RWPE2 (cell line): ENCODE data around the gene ARHGAP29.

Source experiments
- ATAC-seq: fragments of 200-7000 bp; cut with Tn5 transposase; 3 replicates; pipeline ENCODE4 v1.9.1; 2021; ENCODE audit warnings: low read depth
- DNase-seq: peaks from one replicate; pipeline ENCODE4 v3.0.0-alpha.2; 2020; ENCODE audit warnings: low spot score
- H3K27ac ChIP-seq: fragments of 450-650 bp; 2 replicates; pipeline ENCODE4 v1.5.1; 2017; ENCODE audit warnings: mild to moderate bottlenecking; ENCODE audit not compliant: poor library complexity, severe bottlenecking
- H3K27me3 ChIP-seq: fragments of 250-450 bp; sonication (Bioruptor Pico); 2 replicates; pipeline ENCODE4 v1.5.1; 2021; ENCODE audit warnings: mild to moderate bottlenecking, moderate library complexity; ENCODE audit not compliant: insufficient read depth, poor library complexity, severe bottlenecking
- H3K36me3 ChIP-seq: fragments of 250-450 bp; sonication (Bioruptor Pico); 2 replicates; pipeline ENCODE4 v1.5.1; 2020; ENCODE audit warnings: low read depth, mild to moderate bottlenecking, moderate library complexity
- H3K4me1 ChIP-seq: fragments of 250-450 bp; sonication (Bioruptor Pico); 2 replicates; pipeline ENCODE4 v1.5.1; 2021; ENCODE audit warnings: mild to moderate bottlenecking, moderate library complexity; ENCODE audit not compliant: insufficient read depth, poor library complexity, severe bottlenecking
- H3K4me3 ChIP-seq: fragments of 250-450 bp; sonication (Bioruptor Pico); 2 replicates; pipeline ENCODE4 v1.5.1; 2021; ENCODE audit warnings: mild to moderate bottlenecking, moderate library complexity; ENCODE audit not compliant: severe bottlenecking
- H3K9me3 ChIP-seq: fragments of 250-450 bp; sonication (Bioruptor Pico); 2 replicates; pipeline ENCODE4 v1.5.1; 2021; ENCODE audit warnings: mild to moderate bottlenecking, moderate library complexity; ENCODE audit not compliant: severe bottlenecking
- CTCF ChIP-seq: fragments of 450-650 bp; IDR thresholded peaks from one replicate; pipeline ENCODE4 v1.5.1; 2017; ENCODE audit warnings: mild to moderate bottlenecking, moderate library complexity; ENCODE audit not compliant: poor library complexity, severe bottlenecking

ARHGAP29 gene

DNA sequence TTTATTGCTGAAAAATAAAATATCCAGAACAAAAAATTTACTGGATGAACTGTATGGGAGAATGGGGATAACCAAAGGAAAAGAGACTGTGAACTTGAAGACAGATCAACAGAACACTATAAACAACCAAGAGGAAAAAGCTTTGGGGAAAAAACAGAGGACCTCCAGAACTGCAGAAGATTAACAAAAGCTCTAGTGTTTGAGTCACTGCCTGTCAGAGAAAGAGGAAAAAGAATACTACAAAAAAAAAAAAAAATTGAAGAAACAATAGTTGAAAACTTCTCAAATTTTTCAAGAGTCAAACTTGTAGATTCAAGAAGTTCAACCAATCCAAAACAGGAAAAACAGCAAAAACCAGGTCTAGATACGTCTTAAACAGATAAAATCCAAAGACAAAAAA is 44.3 kb downstream of the ARHGAP29 start:
- ATAC-seq (no peak), DNase-seq (no peak)
- H3K4me3 ChIP-seq, result no peak overlapping the region
- H3K36me3 ChIP-seq, result peaks cover 97% of the 10 kb centered on the region
- peak overlapping the region; percentile 19 for H3K27ac ChIP-seq
- H3K4me1 ChIP-seq, result peaks cover 13% of the 10 kb centered on the region
- no peaks in the 10 kb centered on the region for H3K9me3 ChIP-seq
- H3K27me3 ChIP-seq, result no peaks in the 10 kb centered on the region
- TF ChIP-seq CTCF, result no peak

GRCh38 chr1:94191216-94191615 is 46.2 kb downstream of the ARHGAP29 start:
- Histone ChIP-seq H3K27ac (peak overlapping the region; percentile 19), H3K9me3 (no peaks in the 10 kb centered on the region), H3K27me3 (no peaks in the 10 kb centered on the region), H3K4me1 (no peaks in the 10 kb centered on the region), H3K4me3 (no peak overlapping the region), H3K36me3 (peaks cover 97% of the 10 kb centered on the region)
- DNase-seq (no peak), ATAC-seq (no peak)
- TF ChIP-seq CTCF, result no peak

DNA sequence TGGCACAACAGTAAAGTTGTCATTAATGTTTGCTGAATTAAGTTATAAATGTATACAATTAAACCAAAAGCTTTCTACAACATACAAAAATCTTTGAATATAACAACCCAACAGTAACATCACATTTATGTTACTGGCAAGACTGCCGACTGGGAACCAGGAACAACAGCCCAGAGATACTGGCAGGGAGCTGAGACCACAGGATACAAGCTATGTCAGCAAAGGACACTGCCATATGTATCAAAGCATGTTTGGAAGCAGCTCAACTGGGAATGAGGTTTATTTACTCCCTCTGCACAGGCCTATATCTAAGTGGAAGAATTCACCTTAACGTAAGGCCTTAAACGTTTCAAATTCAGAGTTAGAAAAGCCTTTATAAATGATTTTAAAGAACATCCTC is 50.4 kb downstream of the ARHGAP29 start:
- ATAC-seq, result peak; percentile 17; the same call in 1 of the 3 replicates
- H3K4me1 ChIP-seq, result peaks cover 7% of the 10 kb centered on the region

GRCh38 chr1:94183197-94183815 is 54.1 kb downstream of the ARHGAP29 start:
- DNase-seq (no peak), ATAC-seq (peak; percentile 8; the same call in 1 of the 3 replicates)
- no peak overlapping the region for H3K4me3 ChIP-seq
- H3K27me3 ChIP-seq, result no peaks in the 10 kb centered on the region
- H3K36me3 ChIP-seq, result peaks cover 100% of the 10 kb centered on the region
- H3K4me1 ChIP-seq, result peaks cover 7% of the 10 kb centered on the region
- H3K27ac ChIP-seq, result no peak overlapping the region
- H3K9me3 ChIP-seq, result no peaks in the 10 kb centered on the region
- TF ChIP-seq CTCF, result no peak

More for the DNA sequence above, 50.4 kb downstream of the ARHGAP29 start:
- Histone ChIP-seq H3K9me3 (no peaks in the 10 kb centered on the region), H3K36me3 (peaks cover 100% of the 10 kb centered on the region), H3K4me3 (no peak overlapping the region), H3K27ac (no peak overlapping the region), H3K27me3 (no peaks in the 10 kb centered on the region)
- no peak for DNase-seq
- no peak for TF ChIP-seq CTCF

DNA sequence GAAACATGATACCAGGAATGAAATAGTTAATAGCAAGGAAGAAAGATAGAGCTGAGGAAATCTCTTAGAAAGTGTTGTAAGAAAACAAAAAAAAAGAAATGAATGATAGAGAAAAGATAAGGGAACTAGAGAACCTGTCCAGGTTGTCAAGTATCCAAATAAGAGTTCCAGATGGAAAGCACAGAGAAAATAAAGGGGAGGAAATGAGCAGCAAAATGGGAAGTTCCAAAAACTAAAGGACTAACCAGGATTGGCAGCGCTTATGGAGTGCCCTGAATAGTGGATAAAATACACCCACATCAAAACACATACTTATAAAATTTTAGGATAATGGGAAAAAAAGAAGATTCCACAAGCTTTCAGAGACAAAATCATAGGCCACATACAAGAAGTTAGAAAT is 55.2 kb downstream of the ARHGAP29 start:
- TF ChIP-seq CTCF, result no peak
- H3K36me3 ChIP-seq, result peaks cover 100% of the 10 kb centered on the region
- no peak for ATAC-seq

More for the DNA sequence above, 55.2 kb downstream of the ARHGAP29 start:
- no peak overlapping the region for H3K4me3 ChIP-seq
- no peak overlapping the region for H3K27ac ChIP-seq
- H3K4me1 ChIP-seq, result peaks cover 7% of the 10 kb centered on the region
- no peaks in the 10 kb centered on the region for H3K27me3 ChIP-seq
- no peaks in the 10 kb centered on the region for H3K9me3 ChIP-seq
- DNase-seq, result no peak
